ENCODE results near the gene MAP3K1. TPM values are rescaled to one million over a fixed set of nuclear protein-coding genes. Genes with fewer than 3 reads are reported as not detected.
A peak's percentile ranks its signal among the peaks of the same experiment; 100 is the strongest.
"Not testable (repeated sequence)": the region's sequence is repeated elsewhere in the genome, so short reads cannot be mapped to it uniquely, and the experiment has no call there.

Gene MAP3K1
- total RNA-seq, 1 donor from 2014 or later, result 28.7 TPM

- intact Hi-C loops (cut with DNase I), result no loop called here
- H3K4me1 ChIP-seq, result peaks cover 56% of the 10 kb centered on the region
- no peaks in the 10 kb centered on the region for H3K9me3 ChIP-seq
- ATAC-seq (no peak), DNase-seq (no peak)
- no peaks in the 10 kb centered on the region for H3K36me3 ChIP-seq
- peak overlapping the region; percentile 84 for H3K4me3 ChIP-seq
- no peaks in the 10 kb centered on the region for H3K27me3 ChIP-seq (ENCODE audit: low read depth)
- peak overlapping the region; percentile 95 for H3K27ac ChIP-seq
- no peak for TF ChIP-seq CTCF (IDR thresholded peaks at IDR 0.05)
Observed at GRCh38 chr5:56817263-56818014, 2.1 kb downstream of the MAP3K1 start.

DNA sequence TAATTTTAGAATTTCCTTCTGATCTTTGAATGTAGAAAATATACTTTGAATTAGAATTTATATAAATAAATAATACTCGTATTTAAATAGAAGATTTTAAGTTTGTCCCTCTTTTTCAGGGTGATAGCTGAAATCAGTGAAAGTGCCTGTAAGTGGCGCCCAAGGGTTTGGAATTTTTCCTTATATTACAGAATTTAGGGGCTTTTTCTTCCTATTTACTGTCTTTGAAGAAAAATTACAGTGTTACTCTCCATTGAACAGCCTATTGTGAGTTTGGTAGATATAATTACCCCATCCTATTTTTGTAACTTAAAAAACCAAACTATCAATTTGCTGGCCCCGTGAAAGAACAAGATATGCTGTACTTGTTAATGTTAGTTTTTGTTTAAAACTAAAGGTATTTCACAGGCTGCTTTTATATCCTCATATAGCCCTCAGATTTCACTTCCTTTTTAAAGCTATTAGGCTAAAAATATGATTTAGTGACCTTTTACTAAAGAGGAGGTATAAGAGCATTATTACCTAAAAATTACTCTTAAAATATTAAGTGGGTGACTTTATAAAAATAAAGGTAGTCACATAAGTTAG is 3.2 kb downstream of the MAP3K1 start:
- Histone ChIP-seq H3K27ac (peak overlapping the region; percentile 37), H3K4me3 (peak overlapping the region; percentile 32), H3K27me3 (ENCODE audit: low read depth) (no peaks in the 10 kb centered on the region), H3K4me1 (peaks cover 65% of the 10 kb centered on the region), H3K36me3 (no peaks in the 10 kb centered on the region), H3K9me3 (no peaks in the 10 kb centered on the region)
- intact Hi-C loops (cut with DNase I), result no loop called here
- DNase-seq (no peak), ATAC-seq (no peak)
- no peak for TF ChIP-seq CTCF (IDR thresholded peaks at IDR 0.05)

DNA sequence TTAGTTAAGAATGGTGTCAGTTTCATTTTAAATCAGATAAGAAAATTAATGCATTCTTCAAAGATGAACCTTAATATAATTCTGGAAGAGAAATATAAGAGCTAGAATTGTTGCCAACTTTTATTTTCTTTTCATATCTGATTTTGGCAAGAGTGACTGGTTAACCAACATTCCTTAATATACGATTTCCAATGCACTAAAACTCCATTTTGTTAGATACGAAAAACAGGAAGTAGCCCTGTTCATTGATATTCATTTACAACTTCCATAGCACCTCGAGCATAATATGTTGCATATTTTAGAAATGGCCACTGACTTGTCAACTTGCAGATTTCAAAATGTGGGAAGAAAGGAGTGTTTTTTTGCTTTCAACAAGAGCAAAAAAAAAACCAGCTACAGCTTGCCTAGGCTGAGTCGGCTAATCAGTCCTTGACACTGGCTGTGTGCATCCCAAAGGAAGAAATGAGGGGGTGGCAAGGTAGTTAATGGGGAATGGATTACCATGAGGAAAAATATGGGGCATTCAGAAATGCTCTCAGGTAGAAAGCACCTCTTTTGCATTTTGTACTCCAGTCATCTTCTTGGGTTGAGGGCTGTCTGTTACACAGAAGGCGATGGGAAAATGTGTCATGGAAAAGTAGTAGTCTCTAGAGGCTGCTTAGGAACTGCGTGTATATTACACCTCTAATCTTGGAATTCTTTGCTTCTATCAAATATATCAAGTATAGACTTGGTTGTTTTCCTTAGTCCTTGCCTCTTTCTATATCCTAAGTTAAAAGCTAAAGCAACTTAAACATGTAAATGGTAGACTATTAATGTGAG is 3.9 kb downstream of the MAP3K1 start:
- H3K27me3 ChIP-seq (ENCODE audit: low read depth), result no peaks in the 10 kb centered on the region
- H3K4me3 ChIP-seq, result peak overlapping the region; percentile 32
- ATAC-seq, result no peak
- H3K9me3 ChIP-seq, result no peaks in the 10 kb centered on the region
- DNase-seq, result no peak
- intact Hi-C loops (cut with DNase I), result no loop called here
- peaks cover 65% of the 10 kb centered on the region for H3K4me1 ChIP-seq
- TF ChIP-seq CTCF (IDR thresholded peaks at IDR 0.05), result no peak
- H3K36me3 ChIP-seq, result no peaks in the 10 kb centered on the region
- peak overlapping the region; percentile 37 for H3K27ac ChIP-seq

DNA sequence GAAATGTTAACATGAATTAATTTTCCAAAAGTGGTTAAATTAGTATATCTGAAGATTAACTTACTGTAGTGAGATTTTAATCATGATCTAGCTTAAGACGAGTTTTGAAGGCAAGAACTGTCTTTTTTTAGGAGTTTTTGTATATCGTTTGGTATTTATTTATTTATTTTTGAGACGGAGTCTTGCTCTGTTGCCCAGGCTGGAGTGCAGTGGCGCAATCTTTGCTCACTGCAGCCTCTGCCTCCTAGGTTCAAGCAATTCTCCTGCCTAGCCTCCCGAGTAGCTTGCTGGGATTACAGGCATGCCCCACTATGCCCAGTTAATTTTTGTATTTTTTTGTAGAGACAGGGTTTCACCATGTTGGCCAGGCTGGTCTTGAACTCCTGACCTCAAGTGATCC is 6.5 kb downstream of the MAP3K1 start:
- H3K4me3 ChIP-seq; DNase-seq; intact Hi-C loops (cut with DNase I); H3K36me3 ChIP-seq; H3K9me3 ChIP-seq; H3K27me3 ChIP-seq (ENCODE audit: low read depth); ATAC-seq; H3K27ac ChIP-seq: not testable (repeated sequence)
- H3K4me1 ChIP-seq, result peaks cover 89% of the 10 kb centered on the region

GRCh38 chr5:56822981-56823380 is 7.6 kb downstream of the MAP3K1 start:
- Histone ChIP-seq H3K36me3 (no peaks in the 10 kb centered on the region), H3K4me3 (no peak overlapping the region), H3K27ac (no peak overlapping the region), H3K27me3 (ENCODE audit: low read depth) (no peaks in the 10 kb centered on the region), H3K4me1 (peaks cover 82% of the 10 kb centered on the region), H3K9me3 (no peaks in the 10 kb centered on the region)
- intact Hi-C loops (cut with DNase I), result no loop called here
- no peak for TF ChIP-seq CTCF (IDR thresholded peaks at IDR 0.05)
- ATAC-seq (peak; percentile 28 to 52), DNase-seq (no peak)

All from lower lobe of right lung (tissue), 2 donors.